Body of pancreas (tissue), 4 donors: Measurements from ENCODE around the gene CLIC6.

Experiments
- CTCF ChIP-seq, 7 experiments: fragments of 450-650 bp in 4 of 7; fragments of 200-600 bp in 3 of 7; sonication (generic) in 3 of 7; IDR thresholded peaks; one replicate each; pipeline ENCODE4 v1.5.1; 2016 to 2019; ENCODE audit warnings: antibody characterized with exemption in 7 of 7
- POLR2A ChIP-seq, 3 donors: fragments of 450-650 bp; IDR thresholded peaks; one replicate each; pipeline ENCODE4 v1.6.1; 2016; ENCODE audit warnings: antibody characterized with exemption in 3 of 3, mild to moderate bottlenecking in 2 of 3

DNA sequence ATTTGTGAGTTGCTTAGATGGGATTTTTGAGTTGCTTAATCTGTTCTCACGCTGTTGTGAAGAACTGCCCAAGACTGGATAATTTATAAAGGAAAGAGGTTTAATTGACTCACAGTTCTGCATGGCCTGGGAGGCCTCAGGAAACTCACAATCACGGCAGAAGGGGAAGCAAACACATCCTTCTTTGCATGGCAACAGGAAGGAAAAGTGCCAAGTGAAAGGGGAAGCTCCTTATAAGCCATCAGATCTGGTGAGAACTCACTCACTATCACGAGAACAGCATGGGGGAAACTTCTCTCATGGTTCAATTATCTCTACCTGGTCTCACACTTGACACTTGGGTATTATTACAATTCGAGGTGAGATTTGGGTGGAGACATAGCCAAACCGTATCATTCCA, 10.3 kb downstream of the CLIC6 start:
- no peak for TF ChIP-seq CTCF (IDR thresholded peaks at IDR 0.05)
- no peak for TF ChIP-seq POLR2A (IDR thresholded peaks at IDR 0.05)
